ENCODE results near the gene SLC39A11. TPM values are rescaled to one million over a fixed set of nuclear protein-coding genes. Genes with fewer than 3 reads are reported as not detected.

Gene SLC39A11
- total RNA-seq, 1 donor from 2014 or later: 22.0 TPM

- DNase-seq: no peak
Measured at GRCh38 chr17:72747501-72747900, 345.0 kb downstream of the SLC39A11 start.

- no peak for DNase-seq
Measured at GRCh38 chr17:72745241-72745640, 347.2 kb downstream of the SLC39A11 start.

DNA sequence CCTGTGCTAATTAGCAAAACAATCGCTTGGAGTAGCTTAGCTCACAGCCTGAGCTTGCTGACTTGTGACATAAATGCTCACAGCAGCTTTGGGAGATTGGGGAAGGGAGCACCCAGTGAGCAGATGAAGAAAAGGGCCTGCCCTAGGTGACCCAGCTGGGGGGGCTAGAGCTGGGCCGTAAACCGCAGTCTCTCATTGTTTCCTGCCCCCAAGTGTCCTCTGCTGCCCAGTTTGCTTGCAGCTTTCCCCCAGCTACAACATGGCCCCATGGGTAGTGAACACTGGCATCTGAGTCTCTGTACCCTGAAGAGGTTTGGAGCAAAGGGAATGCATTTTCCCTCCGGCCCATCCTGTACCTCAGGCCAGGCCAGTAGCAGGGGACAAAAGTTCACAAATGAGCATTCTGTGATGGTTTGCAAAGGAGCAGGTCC, 349.4 kb downstream of the SLC39A11 start:
- no peak for DNase-seq

- no peak for DNase-seq
Measured at GRCh38 chr17:72737151-72737690, 355.3 kb downstream of the SLC39A11 start.

- DNase-seq: no peak
Measured at GRCh38 chr17:72735592-72735991, 356.9 kb downstream of the SLC39A11 start.

- DNase-seq: no peak
Measured at GRCh38 chr17:72735048-72735447, 357.4 kb downstream of the SLC39A11 start.

- DNase-seq: no peak
Measured at GRCh38 chr17:72734613-72735012, 357.9 kb downstream of the SLC39A11 start.

- DNase-seq: no peak
Measured at GRCh38 chr17:72733619-72734282, 358.7 kb downstream of the SLC39A11 start.

- no peak for DNase-seq
Measured at GRCh38 chr17:72732893-72733618, 359.4 kb downstream of the SLC39A11 start.

GRCh38 chr17:72730077-72730476, 362.4 kb downstream of the SLC39A11 start:
- DNase-seq: no peak

DNA sequence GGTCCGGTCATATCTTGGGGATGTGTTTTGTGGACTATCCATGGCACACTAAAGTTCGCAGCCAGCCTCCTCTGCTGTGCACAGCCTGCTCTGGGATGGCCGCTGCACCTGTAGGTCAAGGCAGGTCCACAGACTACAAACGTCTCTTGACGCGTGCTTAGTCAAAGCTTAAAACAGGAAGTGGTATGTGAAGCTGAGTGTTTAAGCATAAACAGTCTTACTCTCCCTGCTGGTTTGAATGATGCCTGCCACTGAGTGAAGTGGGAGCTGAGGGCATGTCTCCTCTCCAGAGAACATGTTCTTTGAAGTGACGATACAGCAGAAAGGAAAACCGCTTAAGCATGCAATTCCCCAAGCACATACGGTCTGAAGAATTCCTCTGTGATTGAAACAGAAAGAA, 365.6 kb downstream of the SLC39A11 start:
- no peak for DNase-seq

DNA sequence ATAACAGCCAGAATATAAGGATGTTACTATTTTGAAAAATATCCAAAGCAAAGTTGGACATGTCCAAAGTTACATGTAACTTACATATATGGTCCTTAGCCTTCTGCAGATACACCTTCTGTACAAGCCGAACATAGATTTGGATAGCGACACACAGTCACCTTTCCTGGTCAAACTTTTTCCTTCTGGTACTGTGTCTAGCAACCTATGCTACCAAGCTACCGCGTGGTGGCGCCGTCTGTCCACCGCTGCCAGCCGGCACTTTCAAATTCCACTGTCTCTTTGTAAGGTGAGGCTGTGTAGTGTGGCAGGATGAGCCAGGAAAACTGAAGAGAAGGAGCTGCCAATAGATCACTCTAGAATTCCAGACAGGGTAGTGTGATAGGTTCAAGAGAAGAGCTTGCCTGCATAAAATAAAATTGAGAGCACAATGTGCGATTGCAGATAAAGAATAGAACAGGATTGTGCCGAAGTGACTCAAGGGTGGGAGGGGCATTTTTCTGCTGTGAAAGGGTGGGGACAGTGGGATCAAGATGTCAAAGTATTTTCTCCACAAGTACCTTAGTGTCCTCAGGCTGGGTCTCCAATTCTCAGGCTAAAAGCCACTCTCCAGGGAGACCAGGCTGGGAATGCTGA, 366.9 kb downstream of the SLC39A11 start:
- DNase-seq: peak; percentile 21

DNA sequence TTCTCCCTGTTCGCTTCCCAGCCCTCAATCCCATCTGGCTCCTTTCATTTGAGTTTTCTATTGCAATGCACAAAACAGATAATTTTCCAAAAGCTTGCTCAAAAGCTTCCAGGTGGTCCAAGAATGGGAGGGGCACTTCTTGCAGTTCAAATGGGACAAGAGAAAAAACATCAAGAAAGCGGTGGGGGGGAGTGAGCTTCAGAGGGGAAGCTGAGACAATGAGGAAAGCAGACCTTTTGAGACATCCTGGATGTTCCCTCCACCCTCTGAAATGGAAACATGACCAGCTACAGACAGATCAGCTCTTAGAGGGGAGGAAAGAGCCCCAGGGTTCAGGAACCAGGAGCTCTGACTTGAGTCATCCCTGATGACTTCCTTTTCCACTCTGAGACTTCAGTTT, 368.2 kb downstream of the SLC39A11 start:
- no peak for DNase-seq

- DNase-seq: no peak
Measured at GRCh38 chr17:72723711-72724110, 368.8 kb downstream of the SLC39A11 start.

DNA sequence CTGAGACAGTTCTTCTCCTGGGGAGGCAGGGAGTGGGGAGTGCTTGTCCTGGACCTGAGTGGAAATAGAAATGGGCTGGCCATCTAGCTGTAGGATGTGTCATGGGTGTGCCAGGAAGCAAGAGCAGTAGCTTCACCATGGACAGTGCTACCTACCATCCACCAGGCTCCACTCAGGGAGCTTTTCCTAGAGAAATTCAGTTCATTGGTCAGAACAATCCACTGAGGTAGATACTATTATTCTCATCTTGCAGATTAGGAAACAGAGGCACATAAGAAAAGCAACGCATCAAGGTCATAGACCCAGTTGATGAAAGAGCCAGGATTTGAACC, 372.0 kb downstream of the SLC39A11 start:
- no peak for DNase-seq

- DNase-seq: no peak
Measured at GRCh38 chr17:72719578-72720493, 372.7 kb downstream of the SLC39A11 start.

DNA sequence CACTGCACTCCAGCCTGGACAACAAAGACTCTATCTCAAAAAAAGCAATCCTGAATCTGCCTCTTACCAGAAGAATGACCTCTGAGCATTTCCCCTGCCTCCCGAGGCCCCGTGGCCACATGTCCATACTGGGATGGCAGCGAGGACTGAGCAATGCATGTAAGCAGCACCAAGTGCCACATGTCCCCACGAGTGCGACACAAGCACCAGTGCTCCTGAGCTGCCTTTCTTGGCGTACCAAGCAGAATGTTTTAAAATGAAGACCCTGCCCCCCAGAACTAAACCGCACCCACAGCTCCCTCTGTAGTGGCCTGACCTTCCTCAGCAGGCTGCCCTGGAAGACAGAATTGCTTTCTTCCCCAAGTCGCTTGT, 373.3 kb downstream of the SLC39A11 start:
- no peak for DNase-seq

DNA sequence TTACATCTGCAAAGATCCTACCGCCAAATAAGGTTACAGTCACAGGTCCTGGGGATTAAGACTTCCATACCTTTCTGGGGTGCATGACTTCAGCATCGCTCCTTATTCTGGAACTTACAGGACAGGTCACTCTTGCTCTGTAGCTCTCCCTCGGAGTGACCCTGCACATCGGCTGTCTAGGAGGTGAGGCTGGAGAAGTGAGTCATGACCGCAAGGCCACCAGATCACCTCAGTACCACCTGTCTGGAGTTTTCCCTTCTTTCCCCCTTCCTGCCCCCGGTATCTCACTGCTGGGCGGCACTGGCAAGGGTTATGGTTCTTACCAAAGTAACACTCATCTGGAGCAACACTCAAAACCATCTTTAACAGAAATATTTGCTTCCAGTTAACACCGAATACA, 374.8 kb downstream of the SLC39A11 start:
- no peak for DNase-seq

DNA sequence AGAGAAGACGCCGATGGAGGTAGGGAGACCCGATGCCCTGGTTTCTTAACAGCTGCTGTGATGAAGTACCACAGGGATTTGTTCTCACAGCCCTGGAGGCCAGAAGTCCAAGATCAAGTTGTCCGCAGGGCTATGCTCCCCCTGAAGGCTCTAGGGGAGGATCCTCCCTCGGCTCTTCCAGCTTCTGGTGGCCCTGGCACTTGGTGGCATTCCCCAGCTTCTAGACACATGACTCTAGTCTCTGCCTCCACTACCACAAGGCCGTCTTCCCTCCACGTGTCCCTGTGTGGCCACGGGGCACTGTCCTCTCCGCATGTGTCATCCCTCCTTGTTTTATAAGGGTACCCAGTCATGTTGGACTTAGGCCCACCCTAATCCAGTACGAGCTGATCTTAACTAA, 375.2 kb downstream of the SLC39A11 start:
- DNase-seq: no peak

DNA sequence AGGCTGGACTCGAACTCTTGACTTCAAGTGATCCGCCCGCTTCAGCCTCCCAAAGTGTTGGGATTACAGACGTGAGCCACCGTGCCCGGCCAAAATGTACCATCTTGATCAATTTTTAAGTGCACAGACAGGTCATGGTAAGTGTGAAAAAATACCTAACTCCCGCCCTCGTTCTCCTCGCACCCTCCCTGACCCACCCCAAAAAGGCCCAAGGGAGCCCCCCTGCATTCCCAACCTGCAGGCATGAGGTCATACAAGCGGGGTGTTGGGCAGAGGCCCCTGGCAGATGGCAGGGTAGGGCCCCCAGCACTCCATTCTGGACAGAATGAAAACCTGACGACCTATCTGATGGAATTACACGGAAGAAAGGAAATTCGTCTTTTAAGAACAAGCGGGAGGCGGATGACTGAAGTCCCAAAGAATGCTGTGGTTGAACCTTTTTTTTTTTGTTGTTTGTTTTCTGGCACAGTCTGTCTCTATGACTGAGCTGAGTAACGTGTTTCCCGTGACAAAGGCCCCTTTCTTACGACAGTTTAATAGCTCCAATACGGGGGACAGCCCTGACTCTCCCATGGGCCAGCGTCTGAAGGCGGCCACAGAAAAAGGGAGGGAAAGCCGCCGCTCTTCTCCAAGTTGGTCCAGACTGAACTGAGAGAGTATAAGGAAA, 376.4 kb downstream of the SLC39A11 start:
- peak; percentile 79 for DNase-seq

- no peak for DNase-seq
Measured at GRCh38 chr17:72714357-72714966, 378.0 kb downstream of the SLC39A11 start.

Measured in skin of body (tissue), 2 donors.